OCI-M1 (cell line): ENCODE measurements around the gene INPP5A.
"Not testable (repeated sequence)": the region's sequence is repeated elsewhere in the genome, so short reads cannot be mapped to it uniquely, and the experiment has no call there.

Experiments
- DNase-seq: peaks from one replicate; lab custom pipeline; 2025; lab: John Stamatoyannopoulos, UW

INPP5A gene

DNA sequence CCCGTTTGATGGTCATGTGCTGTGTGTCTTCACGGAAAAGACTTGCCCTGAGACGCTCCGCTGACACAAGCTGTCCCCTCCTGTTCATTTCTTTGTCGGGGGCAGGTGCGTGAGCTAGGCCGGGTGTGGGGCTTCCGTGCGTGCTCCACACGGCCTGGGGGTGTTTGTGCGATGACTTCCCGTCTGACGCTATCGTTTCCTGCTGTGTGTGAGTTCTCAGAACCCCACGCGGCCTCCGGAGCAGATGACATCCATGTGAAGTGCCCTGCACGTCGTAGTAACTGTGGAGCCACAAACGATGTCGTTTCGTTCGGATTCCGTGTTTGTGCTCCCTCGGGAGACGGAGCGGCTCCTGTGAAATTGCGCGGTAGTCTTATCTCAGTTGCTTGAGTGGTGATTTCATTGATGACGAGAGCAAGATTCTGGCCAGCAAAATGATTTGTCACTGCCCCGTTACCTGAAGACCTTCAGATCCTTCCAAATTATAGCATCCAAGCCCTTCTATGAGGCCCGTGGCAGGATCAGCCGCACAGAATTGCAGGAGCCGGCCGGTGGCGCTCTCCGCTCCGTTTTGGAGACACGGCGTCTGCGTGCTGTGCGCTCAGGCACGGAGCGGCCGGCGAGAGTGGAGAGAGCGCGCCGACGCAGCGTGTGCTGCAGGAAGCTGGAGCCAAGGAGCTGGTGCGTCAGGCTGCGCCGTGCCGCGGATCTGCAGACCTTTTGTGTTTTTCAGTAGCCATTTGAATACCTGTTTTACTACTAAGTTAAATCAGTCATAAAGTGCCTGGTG lies 153.4 kb downstream of the INPP5A start:
- DNase-seq = no peak

- DNase-seq = no peak
Measured at GRCh38 chr10:132691711-132692153, 154.1 kb downstream of the INPP5A start.

DNA sequence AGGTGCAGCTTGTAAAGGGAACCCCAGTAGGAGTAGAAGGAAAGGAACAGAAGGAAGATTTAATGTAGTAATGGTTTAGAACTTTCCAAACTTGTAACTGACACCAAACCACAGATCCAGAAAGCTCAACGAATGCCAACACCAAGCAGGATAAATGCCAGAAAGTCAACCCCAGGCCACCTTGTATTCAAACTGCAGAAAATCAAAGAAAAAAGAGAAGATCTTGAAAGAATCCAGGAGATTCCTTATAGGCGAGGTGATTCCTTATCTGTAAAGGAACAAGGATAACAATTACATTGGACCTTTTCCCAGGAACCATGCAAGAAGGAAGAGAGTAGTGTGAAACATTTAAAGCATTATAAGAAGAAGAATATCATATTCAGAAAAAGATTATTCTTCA lies 154.7 kb downstream of the INPP5A start:
- no peak for DNase-seq

DNA sequence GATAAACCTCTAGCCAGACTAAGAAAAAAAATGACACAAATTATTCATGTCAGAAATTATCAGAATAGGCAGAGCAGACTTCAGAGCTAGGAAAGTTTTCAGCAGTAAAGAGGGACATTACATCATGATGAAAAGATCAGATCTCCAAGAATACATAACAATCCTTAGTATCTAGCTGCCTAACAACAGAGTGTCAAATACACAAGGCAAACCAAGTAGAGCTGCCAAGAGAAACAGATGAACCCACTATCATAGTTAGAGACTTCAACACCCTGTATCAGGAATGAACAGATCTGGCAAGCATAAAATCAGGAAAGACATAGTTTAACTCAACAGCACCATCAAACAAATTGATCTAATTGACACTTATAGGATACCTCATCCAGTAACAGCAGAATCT lies 156.1 kb downstream of the INPP5A start:
- DNase-seq = no peak

- no peak for DNase-seq
Measured at GRCh38 chr10:132696204-132696603, 158.6 kb downstream of the INPP5A start.

GRCh38 chr10:132696728-132697577 lies 159.4 kb downstream of the INPP5A start:
- DNase-seq = no peak

DNA sequence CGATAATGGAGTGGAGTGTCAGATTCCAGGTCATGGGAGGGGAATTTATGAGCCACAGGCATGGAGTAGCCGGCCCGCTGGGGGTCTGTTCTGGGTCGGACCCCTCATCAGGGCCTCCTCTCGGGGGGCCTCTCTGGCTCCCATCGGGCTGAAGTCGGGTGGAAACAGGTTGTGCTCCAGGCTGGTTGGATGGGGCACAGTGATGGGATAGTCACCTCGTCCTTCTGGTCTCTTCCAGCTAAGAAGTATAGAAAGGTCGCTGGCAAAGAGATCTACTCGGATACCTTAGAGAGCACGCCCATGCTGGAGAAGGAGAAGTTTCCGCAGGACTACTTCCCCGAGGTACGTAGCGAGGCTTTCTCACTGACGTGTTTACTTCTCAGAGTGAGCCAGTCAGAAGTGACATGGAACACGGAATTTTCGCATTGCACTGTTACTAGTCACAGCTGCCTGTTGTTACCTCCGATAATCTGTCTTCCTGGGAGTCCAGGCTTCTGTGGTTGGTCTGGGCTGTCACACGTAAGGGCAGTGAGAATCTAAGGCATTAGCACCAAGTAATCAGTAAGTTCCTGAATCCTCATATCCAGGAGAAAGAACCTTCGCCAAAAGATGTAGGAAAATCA lies 160.1 kb downstream of the INPP5A start:
- no peak for DNase-seq

DNA sequence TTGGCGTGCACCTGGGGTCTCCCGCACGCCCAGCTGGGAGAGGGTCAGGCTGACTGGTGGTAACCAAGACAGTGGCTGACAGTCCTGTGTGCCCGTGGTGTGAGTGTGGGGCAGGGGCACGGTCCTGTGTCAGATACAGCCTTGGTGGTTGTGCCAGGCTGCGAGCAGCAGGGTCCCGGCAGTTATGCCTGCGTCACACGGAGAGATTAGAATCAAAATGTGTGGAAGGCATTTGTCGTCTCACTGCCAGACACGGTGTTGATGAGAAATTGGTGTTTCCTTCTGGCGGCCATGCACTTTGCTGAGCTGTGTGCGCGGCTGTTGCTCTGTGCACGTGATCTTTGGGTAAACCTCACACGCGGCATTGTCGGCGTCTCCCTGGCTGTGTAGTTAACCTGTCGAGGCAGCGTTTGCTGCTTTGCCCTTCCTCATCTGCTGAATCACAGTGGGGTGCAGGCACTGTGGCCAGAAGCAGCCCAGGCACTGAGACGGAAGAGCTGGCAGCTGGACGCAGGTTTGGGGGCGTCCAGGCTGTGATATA lies 160.7 kb downstream of the INPP5A start:
- DNase-seq = no peak

GRCh38 chr10:132698761-132699391 lies 161.3 kb downstream of the INPP5A start:
- no peak for DNase-seq

DNA sequence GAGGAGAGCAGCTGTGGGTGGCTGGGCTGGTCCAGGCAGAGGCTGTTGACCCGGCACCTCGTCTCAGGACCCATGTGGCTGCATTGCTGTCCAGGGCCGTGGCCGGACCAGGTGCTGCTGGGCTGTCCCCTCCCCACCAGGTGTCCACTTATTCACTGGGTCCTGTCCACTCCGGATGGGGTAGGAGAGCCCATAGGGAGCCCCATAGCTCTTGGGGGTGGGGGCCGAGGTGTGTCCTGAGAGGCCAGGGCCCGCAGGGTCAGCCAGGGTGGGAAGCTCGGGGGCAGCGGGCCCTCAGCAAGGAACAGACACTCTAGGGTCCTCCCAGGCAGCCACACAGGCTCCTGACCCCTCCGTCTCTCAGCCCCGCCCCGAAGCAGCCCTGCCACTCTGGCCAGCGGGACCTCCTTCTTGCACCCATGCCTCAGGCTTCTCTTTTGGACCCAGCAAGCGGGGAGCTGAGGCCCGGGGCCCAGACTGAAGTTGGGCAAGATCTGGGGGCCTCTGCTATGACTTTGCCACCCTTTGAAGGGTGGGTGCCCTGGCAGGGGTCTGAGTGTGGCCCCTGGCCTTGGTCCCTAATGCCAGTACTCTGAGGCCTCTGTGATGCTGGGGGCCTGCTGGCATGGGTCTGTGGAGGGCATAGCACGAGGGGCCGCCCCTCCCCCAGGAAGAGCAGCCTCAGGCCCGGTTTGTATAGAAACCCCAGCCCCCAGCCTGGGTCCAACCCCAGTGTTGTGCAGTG lies 162.0 kb downstream of the INPP5A start:
- no peak for DNase-seq

DNA sequence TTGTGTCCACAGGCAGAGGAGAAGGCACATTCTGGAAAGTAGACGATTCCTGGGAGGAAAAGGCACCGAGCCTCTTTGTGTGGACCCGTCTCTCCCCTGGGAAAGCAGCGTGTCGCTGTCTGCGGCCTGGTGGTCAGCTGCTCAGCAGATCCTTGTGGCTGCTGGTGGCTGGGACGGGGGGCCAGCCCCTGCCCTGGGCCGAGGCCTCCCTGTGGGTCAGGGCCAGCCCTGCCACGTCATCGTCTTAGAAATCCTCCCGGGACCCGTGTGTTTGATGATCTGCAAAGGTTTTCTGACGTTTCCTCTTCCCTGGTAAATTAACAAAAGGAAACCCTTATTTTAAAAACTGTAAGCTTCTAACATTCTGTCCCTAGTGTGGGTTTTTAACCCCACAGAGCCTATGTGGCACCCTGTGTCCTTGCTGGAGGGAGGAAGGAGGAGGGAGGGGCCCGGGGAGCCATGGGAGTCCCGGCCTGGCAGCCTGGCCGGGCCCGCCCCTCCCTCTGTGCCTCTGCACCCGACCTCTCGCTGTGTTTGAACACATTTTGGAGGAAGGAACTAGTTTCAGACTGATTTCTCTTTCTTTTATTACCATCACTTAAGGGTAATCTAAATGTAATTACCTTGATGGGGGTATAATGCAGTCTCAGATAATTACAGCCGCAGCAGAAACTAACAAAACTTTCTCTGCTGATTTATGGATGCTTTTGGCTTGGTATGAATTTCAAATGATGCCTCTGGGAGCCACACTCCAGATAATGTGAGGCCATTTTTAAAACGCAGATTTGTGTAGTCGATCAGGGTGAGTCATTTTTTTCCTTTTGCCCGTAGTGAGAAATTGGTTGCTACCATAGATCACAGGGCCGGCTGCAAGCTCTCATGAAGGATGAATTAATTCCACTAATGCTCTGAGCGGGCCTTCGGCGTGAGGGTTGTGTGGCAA lies 162.8 kb downstream of the INPP5A start:
- DNase-seq = no peak

GRCh38 chr10:132701099-132701845 lies 163.7 kb downstream of the INPP5A start:
- DNase-seq = no peak

DNA sequence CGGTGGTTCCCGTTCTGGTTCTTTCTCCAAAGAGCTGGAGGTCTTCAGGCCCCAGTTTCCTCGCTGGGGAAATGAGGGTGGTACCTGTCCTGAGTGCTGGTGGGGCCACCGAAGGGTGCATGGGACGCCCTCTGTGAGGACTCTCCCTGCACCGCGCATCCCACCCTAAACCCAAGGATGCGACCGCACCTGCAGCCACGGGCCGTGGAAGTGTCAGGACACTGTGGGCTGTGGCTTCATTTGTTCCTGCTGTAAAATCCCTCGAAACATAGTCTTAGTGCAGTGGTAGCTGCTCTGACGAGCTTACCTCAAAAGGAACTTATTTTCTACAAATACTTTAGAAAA lies 164.2 kb downstream of the INPP5A start:
- no peak for DNase-seq

- DNase-seq = no peak
Measured at GRCh38 chr10:132702601-132703418, 165.2 kb downstream of the INPP5A start.

DNA sequence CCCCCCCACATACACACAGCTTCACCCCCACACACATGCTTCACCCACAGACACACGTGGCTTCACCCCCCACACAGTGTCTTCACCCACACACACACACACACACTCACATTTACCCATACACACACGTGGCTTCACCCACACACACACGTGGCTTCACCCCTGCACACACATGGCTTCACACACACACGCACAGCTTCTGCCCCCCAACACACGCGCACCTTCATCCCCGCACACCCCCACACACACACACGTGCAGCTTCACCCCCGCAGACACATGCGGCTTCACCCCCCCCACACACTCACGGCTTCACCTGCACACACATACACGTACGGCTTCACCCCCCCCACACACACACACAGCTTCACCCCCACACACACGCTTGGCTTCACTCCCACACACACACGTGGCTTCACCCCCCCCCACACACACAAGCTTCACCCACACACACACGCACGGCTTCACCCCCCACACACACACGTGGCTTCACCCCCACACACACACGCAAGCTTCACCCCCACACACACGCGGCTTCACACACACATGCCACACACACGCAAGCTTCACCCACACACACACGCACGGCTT lies 165.9 kb downstream of the INPP5A start:
- DNase-seq = no peak

- DNase-seq = no peak
Measured at GRCh38 chr10:132704008-132704814, 166.6 kb downstream of the INPP5A start.

DNA sequence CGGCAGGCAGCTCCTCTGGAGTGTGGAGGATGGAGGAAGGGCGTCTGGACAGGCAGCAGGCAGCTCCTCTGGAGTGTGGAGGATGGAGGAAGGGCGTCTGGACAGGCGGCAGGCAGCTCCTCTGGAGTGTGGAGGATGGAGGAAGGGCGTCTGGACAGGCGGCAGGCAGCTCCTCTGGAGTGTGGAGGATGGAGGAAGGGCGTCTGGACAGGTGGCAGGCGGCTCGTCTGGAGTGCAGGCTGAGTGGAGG lies 167.2 kb downstream of the INPP5A start:
- DNase-seq = not testable (repeated sequence)

DNA sequence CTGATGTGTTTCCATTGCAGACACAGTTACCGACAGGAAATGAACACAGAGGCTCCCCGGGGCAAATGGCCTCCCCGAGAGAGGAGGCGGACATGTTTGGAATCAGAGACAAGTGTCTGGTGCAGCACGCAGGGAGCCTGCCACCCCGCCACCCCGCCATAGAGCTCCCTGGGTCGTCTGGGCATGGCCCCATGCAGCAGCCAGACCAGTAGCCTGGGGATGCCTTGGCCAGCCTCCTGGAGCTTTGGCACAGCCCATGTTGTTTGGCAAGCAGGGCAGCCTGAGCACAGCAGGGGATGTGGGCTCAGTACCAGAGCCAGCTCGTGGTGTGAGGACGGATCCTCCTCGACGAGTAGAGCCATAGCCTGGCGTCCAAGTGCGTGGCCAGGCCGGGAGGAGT lies 167.6 kb downstream of the INPP5A start:
- no peak for DNase-seq
